ENCODE data around the gene MEF2A. TPM values are rescaled to one million over a fixed set of nuclear protein-coding genes. Genes with fewer than 3 reads are reported as not detected.

The MEF2A gene
- total RNA-seq, 1 experiment from 2014 or later, result 19.6 TPM

- TF ChIP-seq CTCF (IDR thresholded peaks at IDR 0.05; ENCODE audit: insufficient read depth in 1 of 2, low read depth in 1 of 2, low read length in 1 of 2, severe bottlenecking in 1 of 2, unreplicated experiment in 1 of 2), result no peak
- Mint-ChIP-seq H3K4me3 (ENCODE audit: unreplicated experiment) (peak overlapping the region; percentile 86), H3K27me3 (ENCODE audit: insufficient read depth, unreplicated experiment) (no peaks in the 10 kb centered on the region), H3K4me1 (ENCODE audit: low read depth, unreplicated experiment) (no peaks in the 10 kb centered on the region), H3K27ac (ENCODE audit: unreplicated experiment) (peak overlapping the region; percentile 72), H3K36me3 (ENCODE audit: insufficient read depth, unreplicated experiment) (no peaks in the 10 kb centered on the region), H3K9me3 (ENCODE audit: unreplicated experiment) (no peaks in the 10 kb centered on the region)
- ChIA-PET CTCF (interaction anchor here (0.6 to 1.3 kb wide), 3 partner anchors 18 to 190 kb away, joined by 3 to 7 read pairs (median 5); no protein-coding TSS in a partner anchor), POLR2A (interaction anchor here (0.7 to 0.8 kb wide), 2 partner anchors 138 to 167 kb away, joined by 4 to 5 read pairs; partner anchors contain the start of gene LYSMD4)
- H3K9me3 ChIP-seq, result no peaks in the 10 kb centered on the region
- H3K4me3 ChIP-seq (ENCODE audit: low read depth, low read length), result peak overlapping the region; percentile 65
- no TSS peak for BruUV-seq (replicated peaks)
- no peaks in the 10 kb centered on the region for H3K27me3 ChIP-seq (replicated peaks; ENCODE audit: control insufficient read depth, insufficient read depth, low read length)
- DNase-seq, result peak in 1 of 2 experiments; percentile 34
- intact Hi-C loops (cut with micrococcal nuclease; ENCODE audit: unreplicated experiment), result loop anchor here (5.0 kb wide), 2 partner anchors 136 to 166 kb away; partner anchors contain the start of gene LYSMD4
- no peaks in the 10 kb centered on the region for H3K36me3 ChIP-seq (ENCODE audit: control insufficient read depth, insufficient read depth, low read length)
- no peaks in the 10 kb centered on the region; the same call in 1 of the 2 replicates for H3K4me1 ChIP-seq
Observed at GRCh38 chr15:99566157-99566897, 543 bp downstream of the MEF2A start.

- ChIA-PET CTCF (no interaction called here), POLR2A (no interaction called here)
- Mint-ChIP-seq H3K4me3 (ENCODE audit: unreplicated experiment) (no peak overlapping the region), H3K9me3 (ENCODE audit: unreplicated experiment) (no peaks in the 10 kb centered on the region), H3K36me3 (ENCODE audit: insufficient read depth, unreplicated experiment) (no peaks in the 10 kb centered on the region), H3K27ac (ENCODE audit: unreplicated experiment) (no peak overlapping the region), H3K27me3 (ENCODE audit: insufficient read depth, unreplicated experiment) (no peaks in the 10 kb centered on the region), H3K4me1 (ENCODE audit: low read depth, unreplicated experiment) (peaks cover 6% of the 10 kb centered on the region)
- H3K27me3 ChIP-seq (replicated peaks; ENCODE audit: control insufficient read depth, insufficient read depth, low read length), result no peaks in the 10 kb centered on the region
- no peaks in the 10 kb centered on the region for H3K36me3 ChIP-seq (ENCODE audit: control insufficient read depth, insufficient read depth, low read length)
- intact Hi-C loops (cut with micrococcal nuclease; ENCODE audit: unreplicated experiment), result loop anchor here (5.0 kb wide), 2 partner anchors 134 to 164 kb away; partner anchors contain the start of gene LYSMD4
- no peak for DNase-seq
- BruUV-seq (replicated peaks), result no TSS peak
- H3K9me3 ChIP-seq, result no peaks in the 10 kb centered on the region
- no peak overlapping the region for H3K4me3 ChIP-seq (ENCODE audit: low read depth, low read length)
- no peak for TF ChIP-seq CTCF (IDR thresholded peaks at IDR 0.05; ENCODE audit: insufficient read depth in 1 of 2, low read depth in 1 of 2, low read length in 1 of 2, severe bottlenecking in 1 of 2, unreplicated experiment in 1 of 2)
- peaks cover 3% of the 10 kb centered on the region; the same call in 1 of the 2 replicates for H3K4me1 ChIP-seq
Observed at GRCh38 chr15:99568625-99569352, 3.0 kb downstream of the MEF2A start.

- H3K4me3 ChIP-seq (ENCODE audit: low read depth, low read length), result no peak overlapping the region
- peaks cover 3% of the 10 kb centered on the region; the same call in 1 of the 2 replicates for H3K4me1 ChIP-seq
- DNase-seq, result no peak
- no peaks in the 10 kb centered on the region for H3K27me3 Mint-ChIP-seq (ENCODE audit: insufficient read depth, unreplicated experiment)
- POLR2A ChIA-PET, result no interaction called here
- H3K27me3 ChIP-seq (replicated peaks; ENCODE audit: control insufficient read depth, insufficient read depth, low read length), result no peaks in the 10 kb centered on the region
- no peak for TF ChIP-seq CTCF (IDR thresholded peaks at IDR 0.05; ENCODE audit: insufficient read depth in 1 of 2, low read depth in 1 of 2, low read length in 1 of 2, severe bottlenecking in 1 of 2, unreplicated experiment in 1 of 2)
- H3K36me3 Mint-ChIP-seq (ENCODE audit: insufficient read depth, unreplicated experiment), result no peaks in the 10 kb centered on the region
- peaks cover 12% of the 10 kb centered on the region for H3K4me1 Mint-ChIP-seq (ENCODE audit: low read depth, unreplicated experiment)
- no peak overlapping the region for H3K27ac Mint-ChIP-seq (ENCODE audit: unreplicated experiment)
- no peaks in the 10 kb centered on the region for H3K9me3 ChIP-seq
- intact Hi-C loops (cut with micrococcal nuclease; ENCODE audit: unreplicated experiment), result no loop called here
- no peaks in the 10 kb centered on the region for H3K9me3 Mint-ChIP-seq (ENCODE audit: unreplicated experiment)
- BruUV-seq (replicated peaks), result no TSS peak
- CTCF ChIA-PET, result no interaction called here
- H3K36me3 ChIP-seq (ENCODE audit: control insufficient read depth, insufficient read depth, low read length), result no peaks in the 10 kb centered on the region
- H3K4me3 Mint-ChIP-seq (ENCODE audit: unreplicated experiment), result no peak overlapping the region
Observed at GRCh38 chr15:99571299-99571698, 5.5 kb downstream of the MEF2A start.

All from Caco-2 (cell line).